Vagina (tissue), 2 donors: ENCODE results near the gene LINGO1. TPM values are rescaled to one million over a fixed set of nuclear protein-coding genes. Genes with fewer than 3 reads are reported as not detected.

ENCODE experiments used
- DNase-seq, 2 donors: peaks; one replicate each; pipeline ENCODE4 v3.0.0-alpha.2; 2017; ENCODE audit errors: extremely low spot score in 2 of 2
- H3K27ac ChIP-seq: fragments of 200-600 bp; sonication (generic); one replicate; pipeline ENCODE4 v1.5.1; 2019
- H3K27me3 ChIP-seq: fragments of 200-600 bp; sonication (generic); one replicate; pipeline ENCODE4 v1.5.1; 2019
- H3K36me3 ChIP-seq, 2 donors: fragments of 200-600 bp; sonication (generic); one replicate each; pipeline ENCODE4 v1.5.1; 2017 to 2019
- H3K4me1 ChIP-seq: fragments of 200-600 bp; sonication (generic); one replicate; pipeline ENCODE4 v1.5.1; 2019
- H3K4me3 ChIP-seq, 2 donors: fragments of 200-600 bp; sonication (generic); 1 replicate in 1 of 2; 2 replicates in 1 of 2; pipeline ENCODE4 v1.5.1; 2016 to 2019
- H3K9me3 ChIP-seq: fragments of 200-600 bp; sonication (generic); one replicate; pipeline ENCODE4 v1.5.1; 2019
- CTCF ChIP-seq, 3 experiments: fragments of 450-650 bp in 2 of 3; fragments of 200-600 bp in 1 of 3; sonication (generic) in 1 of 3; IDR thresholded peaks; one replicate each; pipeline ENCODE4 v1.5.1; 2017 to 2019; ENCODE audit warnings: antibody characterized with exemption in 3 of 3, mild to moderate bottlenecking in 2 of 3, moderate library complexity in 2 of 3
- POLR2A ChIP-seq, 2 donors: fragments of 450-650 bp; IDR thresholded peaks; one replicate each; pipeline ENCODE4 v1.6.1; 2017; ENCODE audit warnings: antibody characterized with exemption in 2 of 2, mild to moderate bottlenecking in 2 of 2, moderate library complexity in 2 of 2
- POLR2AphosphoS5 ChIP-seq, 2 donors: sonication (generic); formaldehyde crosslinking; IDR thresholded peaks; one replicate each; pipeline ENCODE4 v1.9.0; 2017; ENCODE audit warnings: antibody characterized with exemption in 2 of 2, mild to moderate bottlenecking in 2 of 2, low read depth in 1 of 2; ENCODE audit not compliant: insufficient read depth in 1 of 2
- intact Hi-C: fragments of 100-400 bp; cut with DNase I; formaldehyde crosslinking; loops from one replicate; pipeline ENCODE4 v1.15.1; 2023
- total RNA-seq: library from RNA; depleted of rRNA; stranded (reverse); fragments of >200 nt; gene quantifications from one replicate; pipeline ENCODE4 v1.2.3, GENCODE V29; 2016

Gene LINGO1
- total RNA-seq, 1 donor from 2014 or later: 4.7 TPM

GRCh38 chr15:77642793-77643430 lies 10.2 kb upstream of the LINGO1 start:
- DNase-seq: no peak
- H3K36me3 ChIP-seq: no peaks in the 10 kb centered on the region
- H3K4me1 ChIP-seq: no peaks in the 10 kb centered on the region
- no peak overlapping the region for H3K27ac ChIP-seq
- no peaks in the 10 kb centered on the region for H3K9me3 ChIP-seq
- no peak overlapping the region for H3K4me3 ChIP-seq
- no peaks in the 10 kb centered on the region for H3K27me3 ChIP-seq
- TF ChIP-seq POLR2A (IDR thresholded peaks at IDR 0.05): no peak
- TF ChIP-seq CTCF (IDR thresholded peaks at IDR 0.05): no peak
- TF ChIP-seq POLR2AphosphoS5 (IDR thresholded peaks at IDR 0.05; ENCODE audit: insufficient read depth in 1 of 2, low read depth in 1 of 2): no peak
- intact Hi-C loops: no loop called here

- no peaks in the 10 kb centered on the region for H3K27me3 ChIP-seq
- no peak overlapping the region for H3K4me3 ChIP-seq
- DNase-seq: no peak
- H3K9me3 ChIP-seq: no peaks in the 10 kb centered on the region
- H3K4me1 ChIP-seq: no peaks in the 10 kb centered on the region
- intact Hi-C loops: no loop called here
- H3K27ac ChIP-seq: no peak overlapping the region
- TF ChIP-seq CTCF (IDR thresholded peaks at IDR 0.05) (no peak), POLR2A (IDR thresholded peaks at IDR 0.05) (no peak), POLR2AphosphoS5 (IDR thresholded peaks at IDR 0.05; ENCODE audit: insufficient read depth in 1 of 2, low read depth in 1 of 2) (no peak)
- no peaks in the 10 kb centered on the region for H3K36me3 ChIP-seq
Measured at GRCh38 chr15:77641999-77642398, 9.3 kb upstream of the LINGO1 start.

- no peaks in the 10 kb centered on the region for H3K36me3 ChIP-seq
- H3K27ac ChIP-seq: no peak overlapping the region
- TF ChIP-seq CTCF (IDR thresholded peaks at IDR 0.05) (no peak), POLR2A (IDR thresholded peaks at IDR 0.05) (no peak), POLR2AphosphoS5 (IDR thresholded peaks at IDR 0.05; ENCODE audit: insufficient read depth in 1 of 2, low read depth in 1 of 2) (no peak)
- no peaks in the 10 kb centered on the region for H3K9me3 ChIP-seq
- H3K4me1 ChIP-seq: no peaks in the 10 kb centered on the region
- intact Hi-C loops: no loop called here
- H3K27me3 ChIP-seq: no peaks in the 10 kb centered on the region
- no peak for DNase-seq
- H3K4me3 ChIP-seq: no peak overlapping the region
Measured at GRCh38 chr15:77640615-77641014, 7.9 kb upstream of the LINGO1 start.

- peaks cover 5% of the 10 kb centered on the region for H3K27me3 ChIP-seq
- intact Hi-C loops: no loop called here
Measured at GRCh38 chr15:77639431-77639830, 6.7 kb upstream of the LINGO1 start.

More at GRCh38 chr15:77639431-77639830, 6.7 kb upstream of the LINGO1 start:
- no peak for DNase-seq
- TF ChIP-seq CTCF (IDR thresholded peaks at IDR 0.05) (no peak), POLR2A (IDR thresholded peaks at IDR 0.05) (no peak), POLR2AphosphoS5 (IDR thresholded peaks at IDR 0.05; ENCODE audit: insufficient read depth in 1 of 2, low read depth in 1 of 2) (no peak)
- no peaks in the 10 kb centered on the region for H3K9me3 ChIP-seq
- H3K4me1 ChIP-seq: peaks cover 4% of the 10 kb centered on the region
- no peak overlapping the region for H3K27ac ChIP-seq
- H3K36me3 ChIP-seq: no peaks in the 10 kb centered on the region
- no peak overlapping the region for H3K4me3 ChIP-seq
